WTC11 (cell line): Measurements from ENCODE around the gene THSD4. TPM values are rescaled to one million over a fixed set of nuclear protein-coding genes. Genes with fewer than 3 reads are reported as not detected.

Experiments used
- ATAC-seq: fragments of 200-7000 bp; cut with Tn5 transposase; 2 replicates; pipeline ENCODE4 v1.10.0; 2021; ENCODE audit warnings: mild to moderate bottlenecking, moderate library complexity
- CTCF ChIA-PET: fragments of 300-600 bp; sonication (Branson Sonifier 250); formaldehyde crosslinking; loops from one replicate; lab custom pipeline; 2021; ENCODE audit warnings: antibody characterized with exemption; lab: Charles Lee
- POLR2A ChIA-PET: fragments of 350-600 bp; sonication (Branson Sonifier 250); formaldehyde crosslinking; loops from one replicate; lab custom pipeline; 2021; ENCODE audit warnings: antibody characterized with exemption; lab: Charles Lee
- DNase-seq: peaks from one replicate; pipeline ENCODE4 v3.0.0; 2021; ENCODE audit warnings: low spot score
- H3K27ac Mint-ChIP-seq: 2 replicates; pipeline ENCODE4 v1.8.0; 2021; ENCODE audit warnings: mixed read lengths
- H3K27me3 Mint-ChIP-seq: 2 replicates; pipeline ENCODE4 v1.8.0; 2021; ENCODE audit warnings: low read depth, mild to moderate bottlenecking, moderate library complexity, mixed read lengths
- H3K36me3 Mint-ChIP-seq: 2 replicates; pipeline ENCODE4 v1.8.0; 2021; ENCODE audit warnings: mixed read lengths
- H3K4me1 Mint-ChIP-seq: 2 replicates; pipeline ENCODE4 v1.8.0; 2022; ENCODE audit warnings: mixed read lengths
- H3K4me3 Mint-ChIP-seq: 2 replicates; pipeline ENCODE4 v1.8.0; 2021; ENCODE audit warnings: mild to moderate bottlenecking, moderate library complexity, mixed read lengths
- H3K9me3 Mint-ChIP-seq: 2 replicates; pipeline ENCODE4 v1.8.0; 2021; ENCODE audit warnings: mixed read lengths
- CREB1 ChIP-seq: sonication (generic); formaldehyde crosslinking; IDR thresholded peaks from 2 replicates; pipeline ENCODE4 v1.8.0; 2023; ENCODE audit warnings: mild to moderate bottlenecking, missing genetic modification reagents
- ELF4 ChIP-seq: sonication (generic); formaldehyde crosslinking; IDR thresholded peaks from 2 replicates; pipeline ENCODE4 v1.8.1; 2022; ENCODE audit warnings: low read depth, mild to moderate bottlenecking, moderate library complexity, missing genetic modification reagents
- EMX1 ChIP-seq: fragments of 250-450 bp; sonication (Bioruptor Pico); IDR thresholded peaks from 2 replicates; pipeline ENCODE4 v1.8.0; 2021; ENCODE audit warnings: mild to moderate bottlenecking
- ESRRA ChIP-seq: sonication (generic); formaldehyde crosslinking; IDR thresholded peaks from 2 replicates; pipeline ENCODE4 v1.8.1; 2022; ENCODE audit warnings: mild to moderate bottlenecking, missing genetic modification reagents, borderline replicate concordance
- FOXP1 ChIP-seq: sonication (generic); formaldehyde crosslinking; IDR thresholded peaks from 2 replicates; pipeline ENCODE4 v1.8.0; 2022; ENCODE audit warnings: missing genetic modification reagents, mild to moderate bottlenecking, moderate library complexity, borderline replicate concordance
- NFE2L1 ChIP-seq: sonication (generic); formaldehyde crosslinking; IDR thresholded peaks from 2 replicates; pipeline ENCODE4 v1.8.1; 2023; ENCODE audit warnings: missing genetic modification reagents
- NFYB ChIP-seq: sonication (generic); formaldehyde crosslinking; conservative IDR thresholded peaks from 2 replicates; pipeline ENCODE4 v1.8.0; 2022; ENCODE audit warnings: low read depth, missing genetic modification reagents
- SMAD3 ChIP-seq: sonication (generic); formaldehyde crosslinking; IDR thresholded peaks from 2 replicates; pipeline ENCODE4 v1.8.0; 2022; ENCODE audit warnings: missing genetic modification reagents, mild to moderate bottlenecking, borderline replicate concordance
- TCF7 ChIP-seq: sonication (generic); formaldehyde crosslinking; IDR thresholded peaks from 2 replicates; pipeline ENCODE4 v1.8.0; 2022; ENCODE audit warnings: mild to moderate bottlenecking, low read depth, missing genetic modification reagents, moderate library complexity
- total RNA-seq: library from RNA; stranded (reverse); gene quantifications from 3 replicates; pipeline ENCODE4 v1.2.3, GENCODE V29; 2021
- TF ChIP-seq, protein P1 (sequence below): fragments of 200-600 bp; IDR thresholded peaks from 2 replicates; pipeline ENCODE4 v1.8.0; 2022; ENCODE audit warnings: antibody characterized with exemption
- TF ChIP-seq, protein P2 (sequence below): sonication (generic); formaldehyde crosslinking; IDR thresholded peaks from 2 replicates; pipeline ENCODE4 v1.8.1; 2023; ENCODE audit warnings: mild to moderate bottlenecking, moderate library complexity, missing genetic modification reagents
- TF ChIP-seq, protein P3 (sequence below): sonication (generic); formaldehyde crosslinking; IDR thresholded peaks from 2 replicates; pipeline ENCODE4 v1.8.0; 2022; ENCODE audit warnings: mild to moderate bottlenecking, missing genetic modification reagents
- TF ChIP-seq, protein P4 (sequence below): sonication (generic); formaldehyde crosslinking; IDR thresholded peaks from 2 replicates; pipeline ENCODE4 v1.8.0; 2022; ENCODE audit warnings: missing genetic modification reagents
- TF ChIP-seq, protein P5 (sequence below): sonication (generic); formaldehyde crosslinking; IDR thresholded peaks from 2 replicates; pipeline ENCODE4 v1.8.1; 2023; ENCODE audit warnings: mild to moderate bottlenecking, missing genetic modification reagents, moderate library complexity
- TF ChIP-seq, protein P6 (sequence below): fragments of 250-450 bp; sonication (Bioruptor Pico); IDR thresholded peaks from 2 replicates; pipeline ENCODE4 v1.8.0; 2021; ENCODE audit warnings: mild to moderate bottlenecking
- TF ChIP-seq, protein P7 (sequence below): sonication (generic); formaldehyde crosslinking; IDR thresholded peaks from 2 replicates; pipeline ENCODE4 v1.8.0; 2023; ENCODE audit warnings: missing genetic modification reagents, mild to moderate bottlenecking, borderline replicate concordance

Gene THSD4
- total RNA-seq, 1 experiment from 2014 or later = 7.8 TPM

DNA sequence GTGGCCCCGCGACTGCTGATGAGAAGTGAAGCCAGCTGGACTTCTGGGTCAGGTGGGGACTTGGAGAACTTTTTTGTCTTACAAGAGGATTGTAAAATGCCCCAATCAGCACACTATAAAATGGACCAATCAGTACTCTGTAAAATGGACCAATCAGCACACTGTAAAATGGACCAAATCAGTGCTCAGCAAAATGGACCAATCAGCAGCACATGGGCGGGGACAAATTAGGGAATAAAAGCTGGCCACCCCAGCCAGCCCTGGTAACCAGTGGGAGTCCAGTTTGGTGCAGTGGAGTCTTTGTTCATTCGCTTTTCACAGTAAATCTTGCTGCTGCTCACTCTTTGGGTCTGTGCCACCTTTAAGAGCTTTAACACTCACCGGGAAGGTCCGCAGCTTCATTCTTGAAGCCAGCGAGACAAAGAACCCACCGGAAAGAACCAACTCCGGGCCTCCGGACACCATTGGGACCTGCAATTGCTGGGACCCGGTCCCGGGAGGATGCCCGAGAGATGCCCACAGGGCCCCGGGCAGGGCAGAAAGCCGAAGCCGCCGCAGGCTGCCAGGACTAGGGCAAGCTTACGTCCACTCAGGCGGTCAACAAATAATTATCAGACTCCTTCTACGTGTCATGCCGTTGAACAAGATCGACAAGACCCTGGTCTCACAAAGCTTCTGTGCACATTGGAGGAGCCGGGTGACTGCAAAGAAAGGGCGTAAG is 686.8 kb downstream of the THSD4 start:
- CTCF ChIA-PET = interaction anchor here (0.6 to 4.5 kb wide), 18 partner anchors 10 to 416 kb away, joined by 3 to 43 read pairs (median 4); no protein-coding TSS in a partner anchor
- H3K36me3 Mint-ChIP-seq = no peaks in the 10 kb centered on the region
- DNase-seq (no peak), ATAC-seq (no peak)
- no peak overlapping the region for H3K27ac Mint-ChIP-seq
- H3K4me1 Mint-ChIP-seq = peaks cover 35% of the 10 kb centered on the region
- peaks cover 2% of the 10 kb centered on the region; the same call in 1 of the 2 replicates for H3K27me3 Mint-ChIP-seq
- TF ChIP-seq, protein P1, sequence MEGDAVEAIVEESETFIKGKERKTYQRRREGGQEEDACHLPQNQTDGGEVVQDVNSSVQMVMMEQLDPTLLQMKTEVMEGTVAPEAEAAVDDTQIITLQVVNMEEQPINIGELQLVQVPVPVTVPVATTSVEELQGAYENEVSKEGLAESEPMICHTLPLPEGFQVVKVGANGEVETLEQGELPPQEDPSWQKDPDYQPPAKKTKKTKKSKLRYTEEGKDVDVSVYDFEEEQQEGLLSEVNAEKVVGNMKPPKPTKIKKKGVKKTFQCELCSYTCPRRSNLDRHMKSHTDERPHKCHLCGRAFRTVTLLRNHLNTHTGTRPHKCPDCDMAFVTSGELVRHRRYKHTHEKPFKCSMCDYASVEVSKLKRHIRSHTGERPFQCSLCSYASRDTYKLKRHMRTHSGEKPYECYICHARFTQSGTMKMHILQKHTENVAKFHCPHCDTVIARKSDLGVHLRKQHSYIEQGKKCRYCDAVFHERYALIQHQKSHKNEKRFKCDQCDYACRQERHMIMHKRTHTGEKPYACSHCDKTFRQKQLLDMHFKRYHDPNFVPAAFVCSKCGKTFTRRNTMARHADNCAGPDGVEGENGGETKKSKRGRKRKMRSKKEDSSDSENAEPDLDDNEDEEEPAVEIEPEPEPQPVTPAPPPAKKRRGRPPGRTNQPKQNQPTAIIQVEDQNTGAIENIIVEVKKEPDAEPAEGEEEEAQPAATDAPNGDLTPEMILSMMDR = no peak
- peak; percentile 43; the same call in 1 of the 2 replicates for TF ChIP-seq NFYB
- H3K9me3 Mint-ChIP-seq = no peaks in the 10 kb centered on the region
- POLR2A ChIA-PET = no interaction called here
- no peak overlapping the region for H3K4me3 Mint-ChIP-seq

DNA sequence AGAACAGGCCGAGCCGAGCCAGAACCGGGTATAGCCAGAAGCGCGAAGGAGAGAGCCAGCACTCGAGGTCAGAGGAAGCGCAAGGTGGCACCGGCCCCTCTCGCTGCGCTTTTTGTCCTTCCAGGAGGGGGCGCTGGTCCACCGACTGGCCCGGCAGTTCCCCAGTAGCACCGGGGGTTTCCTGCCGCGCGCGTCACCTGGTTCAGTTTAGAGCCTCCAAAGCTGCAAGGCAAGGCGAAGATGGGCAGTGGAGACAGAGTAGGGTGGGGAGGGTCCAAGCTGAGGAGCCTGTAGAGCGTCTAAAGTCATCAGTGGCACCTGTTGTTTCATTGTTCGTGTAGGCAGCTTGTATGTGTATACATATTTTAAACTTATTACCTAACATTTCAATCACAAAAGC is 687.5 kb downstream of the THSD4 start:
- Mint-ChIP-seq H3K27ac (0 out of 2 replicates have a peak overlapping the region, but pooled peaks have one; percentile 29), H3K36me3 (no peaks in the 10 kb centered on the region), H3K4me3 (no peak overlapping the region), H3K9me3 (no peaks in the 10 kb centered on the region), H3K4me1 (peaks cover 42% of the 10 kb centered on the region), H3K27me3 (peaks cover 2% of the 10 kb centered on the region; the same call in 1 of the 2 replicates)
- DNase-seq = peak; percentile 88
- POLR2A ChIA-PET = no interaction called here
- CTCF ChIA-PET = interaction anchor here (0.6 to 4.5 kb wide), 20 partner anchors 19 to 564 kb away, joined by 3 to 43 read pairs (median 3); no protein-coding TSS in a partner anchor
- peak; percentile 54 for ATAC-seq
- TF ChIP-seq, protein P2, sequence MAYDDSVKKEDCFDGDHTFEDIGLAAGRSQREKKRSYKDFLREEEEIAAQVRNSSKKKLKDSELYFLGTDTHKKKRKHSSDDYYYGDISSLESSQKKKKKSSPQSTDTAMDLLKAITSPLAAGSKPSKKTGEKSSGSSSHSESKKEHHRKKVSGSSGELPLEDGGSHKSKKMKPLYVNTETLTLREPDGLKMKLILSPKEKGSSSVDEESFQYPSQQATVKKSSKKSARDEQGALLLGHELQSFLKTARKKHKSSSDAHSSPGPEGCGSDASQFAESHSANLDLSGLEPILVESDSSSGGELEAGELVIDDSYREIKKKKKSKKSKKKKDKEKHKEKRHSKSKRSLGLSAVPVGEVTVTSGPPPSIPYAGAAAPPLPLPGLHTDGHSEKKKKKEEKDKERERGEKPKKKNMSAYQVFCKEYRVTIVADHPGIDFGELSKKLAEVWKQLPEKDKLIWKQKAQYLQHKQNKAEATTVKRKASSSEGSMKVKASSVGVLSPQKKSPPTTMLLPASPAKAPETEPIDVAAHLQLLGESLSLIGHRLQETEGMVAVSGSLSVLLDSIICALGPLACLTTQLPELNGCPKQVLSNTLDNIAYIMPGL = no peak
- TF ChIP-seq, protein P3, sequence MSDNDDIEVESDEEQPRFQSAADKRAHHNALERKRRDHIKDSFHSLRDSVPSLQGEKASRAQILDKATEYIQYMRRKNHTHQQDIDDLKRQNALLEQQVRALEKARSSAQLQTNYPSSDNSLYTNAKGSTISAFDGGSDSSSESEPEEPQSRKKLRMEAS (CRISPR knock-in tag) = 0 out of 2 replicates have a peak, but pooled peaks have one; percentile 48
- TF ChIP-seq NFE2L1 (no peak), CREB1 (CRISPR knock-in tag) (no peak), TCF7 (no peak), SMAD3 (CRISPR knock-in tag) (no peak), FOXP1 (CRISPR knock-in tag) (no peak), ESRRA (CRISPR knock-in tag) (no peak), EMX1 (CRISPR knock-in tag) (no peak), ELF4 (CRISPR knock-in tag) (no peak)
- TF ChIP-seq, protein P1 = peak; percentile 83
- TF ChIP-seq, protein P4, sequence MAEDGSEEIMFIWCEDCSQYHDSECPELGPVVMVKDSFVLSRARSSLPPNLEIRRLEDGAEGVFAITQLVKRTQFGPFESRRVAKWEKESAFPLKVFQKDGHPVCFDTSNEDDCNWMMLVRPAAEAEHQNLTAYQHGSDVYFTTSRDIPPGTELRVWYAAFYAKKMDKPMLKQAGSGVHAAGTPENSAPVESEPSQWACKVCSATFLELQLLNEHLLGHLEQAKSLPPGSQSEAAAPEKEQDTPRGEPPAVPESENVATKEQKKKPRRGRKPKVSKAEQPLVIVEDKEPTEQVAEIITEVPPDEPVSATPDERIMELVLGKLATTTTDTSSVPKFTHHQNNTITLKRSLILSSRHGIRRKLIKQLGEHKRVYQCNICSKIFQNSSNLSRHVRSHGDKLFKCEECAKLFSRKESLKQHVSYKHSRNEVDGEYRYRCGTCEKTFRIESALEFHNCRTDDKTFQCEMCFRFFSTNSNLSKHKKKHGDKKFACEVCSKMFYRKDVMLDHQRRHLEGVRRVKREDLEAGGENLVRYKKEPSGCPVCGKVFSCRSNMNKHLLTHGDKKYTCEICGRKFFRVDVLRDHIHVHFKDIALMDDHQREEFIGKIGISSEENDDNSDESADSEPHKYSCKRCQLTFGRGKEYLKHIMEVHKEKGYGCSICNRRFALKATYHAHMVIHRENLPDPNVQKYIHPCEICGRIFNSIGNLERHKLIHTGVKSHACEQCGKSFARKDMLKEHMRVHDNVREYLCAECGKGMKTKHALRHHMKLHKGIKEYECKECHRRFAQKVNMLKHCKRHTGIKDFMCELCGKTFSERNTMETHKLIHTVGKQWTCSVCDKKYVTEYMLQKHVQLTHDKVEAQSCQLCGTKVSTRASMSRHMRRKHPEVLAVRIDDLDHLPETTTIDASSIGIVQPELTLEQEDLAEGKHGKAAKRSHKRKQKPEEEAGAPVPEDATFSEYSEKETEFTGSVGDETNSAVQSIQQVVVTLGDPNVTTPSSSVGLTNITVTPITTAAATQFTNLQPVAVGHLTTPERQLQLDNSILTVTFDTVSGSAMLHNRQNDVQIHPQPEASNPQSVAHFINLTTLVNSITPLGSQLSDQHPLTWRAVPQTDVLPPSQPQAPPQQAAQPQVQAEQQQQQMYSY (CRISPR knock-in tag) = no peak
- TF ChIP-seq, protein P5, sequence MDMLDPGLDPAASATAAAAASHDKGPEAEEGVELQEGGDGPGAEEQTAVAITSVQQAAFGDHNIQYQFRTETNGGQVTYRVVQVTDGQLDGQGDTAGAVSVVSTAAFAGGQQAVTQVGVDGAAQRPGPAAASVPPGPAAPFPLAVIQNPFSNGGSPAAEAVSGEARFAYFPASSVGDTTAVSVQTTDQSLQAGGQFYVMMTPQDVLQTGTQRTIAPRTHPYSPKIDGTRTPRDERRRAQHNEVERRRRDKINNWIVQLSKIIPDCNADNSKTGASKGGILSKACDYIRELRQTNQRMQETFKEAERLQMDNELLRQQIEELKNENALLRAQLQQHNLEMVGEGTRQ (CRISPR knock-in tag) = peak; percentile 56
- TF ChIP-seq, protein P6, sequence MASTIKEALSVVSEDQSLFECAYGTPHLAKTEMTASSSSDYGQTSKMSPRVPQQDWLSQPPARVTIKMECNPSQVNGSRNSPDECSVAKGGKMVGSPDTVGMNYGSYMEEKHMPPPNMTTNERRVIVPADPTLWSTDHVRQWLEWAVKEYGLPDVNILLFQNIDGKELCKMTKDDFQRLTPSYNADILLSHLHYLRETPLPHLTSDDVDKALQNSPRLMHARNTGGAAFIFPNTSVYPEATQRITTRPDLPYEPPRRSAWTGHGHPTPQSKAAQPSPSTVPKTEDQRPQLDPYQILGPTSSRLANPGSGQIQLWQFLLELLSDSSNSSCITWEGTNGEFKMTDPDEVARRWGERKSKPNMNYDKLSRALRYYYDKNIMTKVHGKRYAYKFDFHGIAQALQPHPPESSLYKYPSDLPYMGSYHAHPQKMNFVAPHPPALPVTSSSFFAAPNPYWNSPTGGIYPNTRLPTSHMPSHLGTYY = no peak
- TF ChIP-seq, protein P7, sequence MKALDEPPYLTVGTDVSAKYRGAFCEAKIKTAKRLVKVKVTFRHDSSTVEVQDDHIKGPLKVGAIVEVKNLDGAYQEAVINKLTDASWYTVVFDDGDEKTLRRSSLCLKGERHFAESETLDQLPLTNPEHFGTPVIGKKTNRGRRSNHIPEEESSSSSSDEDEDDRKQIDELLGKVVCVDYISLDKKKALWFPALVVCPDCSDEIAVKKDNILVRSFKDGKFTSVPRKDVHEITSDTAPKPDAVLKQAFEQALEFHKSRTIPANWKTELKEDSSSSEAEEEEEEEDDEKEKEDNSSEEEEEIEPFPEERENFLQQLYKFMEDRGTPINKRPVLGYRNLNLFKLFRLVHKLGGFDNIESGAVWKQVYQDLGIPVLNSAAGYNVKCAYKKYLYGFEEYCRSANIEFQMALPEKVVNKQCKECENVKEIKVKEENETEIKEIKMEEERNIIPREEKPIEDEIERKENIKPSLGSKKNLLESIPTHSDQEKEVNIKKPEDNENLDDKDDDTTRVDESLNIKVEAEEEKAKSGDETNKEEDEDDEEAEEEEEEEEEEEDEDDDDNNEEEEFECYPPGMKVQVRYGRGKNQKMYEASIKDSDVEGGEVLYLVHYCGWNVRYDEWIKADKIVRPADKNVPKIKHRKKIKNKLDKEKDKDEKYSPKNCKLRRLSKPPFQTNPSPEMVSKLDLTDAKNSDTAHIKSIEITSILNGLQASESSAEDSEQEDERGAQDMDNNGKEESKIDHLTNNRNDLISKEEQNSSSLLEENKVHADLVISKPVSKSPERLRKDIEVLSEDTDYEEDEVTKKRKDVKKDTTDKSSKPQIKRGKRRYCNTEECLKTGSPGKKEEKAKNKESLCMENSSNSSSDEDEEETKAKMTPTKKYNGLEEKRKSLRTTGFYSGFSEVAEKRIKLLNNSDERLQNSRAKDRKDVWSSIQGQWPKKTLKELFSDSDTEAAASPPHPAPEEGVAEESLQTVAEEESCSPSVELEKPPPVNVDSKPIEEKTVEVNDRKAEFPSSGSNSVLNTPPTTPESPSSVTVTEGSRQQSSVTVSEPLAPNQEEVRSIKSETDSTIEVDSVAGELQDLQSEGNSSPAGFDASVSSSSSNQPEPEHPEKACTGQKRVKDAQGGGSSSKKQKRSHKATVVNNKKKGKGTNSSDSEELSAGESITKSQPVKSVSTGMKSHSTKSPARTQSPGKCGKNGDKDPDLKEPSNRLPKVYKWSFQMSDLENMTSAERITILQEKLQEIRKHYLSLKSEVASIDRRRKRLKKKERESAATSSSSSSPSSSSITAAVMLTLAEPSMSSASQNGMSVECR (CRISPR knock-in tag) = no peak
